ENCODE measurements around the gene VPS4A.

VPS4A gene

DNA sequence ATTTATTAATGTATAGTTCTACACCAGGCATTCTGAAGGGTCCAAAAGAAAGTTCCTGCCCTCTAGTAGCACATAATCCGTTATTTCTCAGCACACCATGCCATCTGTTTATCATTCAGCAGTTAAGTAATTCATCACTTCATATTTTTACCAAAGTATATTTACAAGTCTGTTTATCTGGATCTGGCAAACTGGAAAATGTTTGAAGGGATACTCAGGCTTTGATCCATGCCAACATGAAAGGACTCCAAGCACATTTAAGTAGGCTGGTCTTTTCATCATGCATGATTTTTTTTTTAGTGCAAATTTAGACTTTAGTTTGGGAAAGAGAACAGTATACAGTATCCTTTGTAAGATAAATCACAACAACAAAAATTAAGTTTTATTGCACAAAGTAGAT lies 4.1 kb upstream of the VPS4A start:
- no peak for DNase-seq (ENCODE audit: low read depth)

GRCh38 chr16:69307856-69308255 lies 3.3 kb upstream of the VPS4A start:
- DNase-seq (ENCODE audit: low read depth), result no peak

GRCh38 chr16:69309316-69309715 lies 1.8 kb upstream of the VPS4A start:
- no peak for DNase-seq (ENCODE audit: low read depth)

DNA sequence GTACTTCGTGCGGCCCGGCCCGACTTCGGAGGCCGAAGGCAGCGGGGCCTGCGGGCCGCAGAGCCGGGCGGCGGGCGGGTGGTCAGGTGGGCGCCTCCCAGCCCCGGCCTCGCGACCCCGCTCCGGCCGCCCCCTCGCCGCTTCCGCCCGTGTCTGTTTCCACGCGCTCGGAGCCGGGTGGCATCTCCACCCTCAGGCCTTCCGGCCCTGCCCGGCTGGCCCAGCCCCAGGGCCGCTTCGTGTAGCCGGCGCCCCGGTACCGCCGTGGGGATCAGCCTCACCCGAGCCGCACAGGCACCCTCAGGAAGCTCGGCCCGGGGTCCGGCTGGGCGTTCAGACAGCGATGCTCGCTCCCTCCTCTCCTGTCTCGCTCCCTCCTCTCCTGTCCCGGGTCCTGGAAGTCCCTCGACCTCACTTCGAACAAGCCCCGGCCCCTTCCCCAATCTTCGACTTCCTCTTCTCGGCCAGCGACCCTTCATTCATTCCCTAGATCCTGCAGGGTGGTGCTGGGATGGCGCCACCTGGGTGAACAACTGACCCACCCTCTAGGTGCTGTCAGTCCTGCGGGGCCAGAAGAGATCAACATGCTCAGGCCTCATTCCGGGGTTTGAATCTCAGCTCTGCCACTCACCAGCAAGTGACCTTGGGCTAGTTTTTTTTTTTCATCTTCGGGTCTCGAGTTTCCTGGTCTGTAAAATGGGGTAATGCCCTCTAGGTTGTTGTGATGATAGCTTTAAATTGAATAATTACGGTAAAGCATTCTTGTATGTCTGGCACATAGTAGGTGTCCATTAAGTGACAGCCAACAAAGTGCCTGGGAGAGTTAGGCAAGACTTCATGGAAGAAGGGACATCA lies 610 bp downstream of the VPS4A start:
- DNase-seq (ENCODE audit: low read depth), result no peak

- DNase-seq (ENCODE audit: low read depth), result no peak
These were observed 2.3 kb downstream of the VPS4A start for GRCh38 chr16:69313469-69313868.

DNA sequence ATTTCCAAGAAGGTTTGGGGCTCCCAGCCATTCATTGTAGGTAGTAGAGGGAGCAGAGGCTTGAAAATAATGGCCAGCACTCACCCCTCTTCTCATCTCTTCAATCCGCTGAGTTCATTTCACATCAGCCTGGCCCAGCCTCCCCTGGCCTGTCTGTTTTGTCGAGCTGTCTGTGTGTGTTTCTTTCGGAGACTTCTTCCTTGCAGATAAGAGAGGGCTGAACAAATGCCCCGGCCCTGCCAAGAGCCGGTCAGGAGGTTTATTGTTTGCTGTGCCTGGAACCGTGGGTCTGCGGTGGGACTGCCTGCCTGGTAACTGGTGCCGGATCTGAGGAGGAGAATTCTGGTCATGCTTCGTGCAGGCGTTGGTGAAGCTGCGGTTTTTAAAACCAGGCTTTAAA lies 3.4 kb downstream of the VPS4A start:
- no peak for DNase-seq (ENCODE audit: low read depth)

GRCh38 chr16:69315486-69316311 lies 4.5 kb downstream of the VPS4A start:
- DNase-seq (ENCODE audit: low read depth), result no peak

DNA sequence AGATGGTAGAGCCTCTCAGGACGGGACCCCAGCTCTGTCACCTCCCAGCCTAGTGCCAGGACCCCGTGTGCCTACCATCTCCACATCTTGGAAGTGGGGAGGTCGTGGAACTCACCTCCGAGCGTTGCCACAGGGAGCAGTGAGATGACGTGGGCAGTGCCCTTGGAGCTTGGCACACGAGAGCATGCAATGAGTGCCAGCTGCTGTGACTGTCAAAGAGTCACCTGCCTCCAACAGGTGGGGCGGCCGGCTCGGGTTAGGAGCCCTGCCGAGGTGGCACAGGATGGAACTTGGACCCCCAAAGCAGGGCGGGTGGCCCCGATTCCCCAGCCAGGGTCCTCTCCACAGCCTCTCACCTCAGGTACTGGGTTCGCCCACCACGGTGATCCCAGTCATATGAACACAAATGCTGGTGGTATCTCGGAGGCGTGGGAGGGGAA lies 5.5 kb downstream of the VPS4A start:
- DNase-seq (ENCODE audit: low read depth), result no peak

GRCh38 chr16:69318177-69318910 lies 7.2 kb downstream of the VPS4A start:
- no peak for DNase-seq (ENCODE audit: low read depth)

DNA sequence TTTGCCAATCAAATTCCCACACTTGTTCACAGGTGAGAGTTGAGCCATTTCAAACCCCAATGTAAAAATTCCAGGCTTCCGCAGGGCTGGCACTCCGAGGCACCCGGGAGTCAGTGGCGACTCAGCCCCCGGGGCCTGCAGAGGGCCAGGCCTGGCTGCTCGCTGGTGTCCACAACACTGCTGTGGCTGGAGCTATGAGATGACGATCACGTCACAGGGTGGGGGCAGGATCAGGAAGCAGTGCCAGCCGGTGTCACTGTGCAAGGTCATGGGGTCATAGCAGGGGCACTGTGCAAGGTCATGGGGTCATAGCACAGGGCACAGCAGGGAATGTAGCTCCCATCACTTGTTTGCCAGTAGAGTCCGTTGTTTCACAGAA lies 7.8 kb downstream of the VPS4A start:
- DNase-seq (ENCODE audit: low read depth), result no peak

DNA sequence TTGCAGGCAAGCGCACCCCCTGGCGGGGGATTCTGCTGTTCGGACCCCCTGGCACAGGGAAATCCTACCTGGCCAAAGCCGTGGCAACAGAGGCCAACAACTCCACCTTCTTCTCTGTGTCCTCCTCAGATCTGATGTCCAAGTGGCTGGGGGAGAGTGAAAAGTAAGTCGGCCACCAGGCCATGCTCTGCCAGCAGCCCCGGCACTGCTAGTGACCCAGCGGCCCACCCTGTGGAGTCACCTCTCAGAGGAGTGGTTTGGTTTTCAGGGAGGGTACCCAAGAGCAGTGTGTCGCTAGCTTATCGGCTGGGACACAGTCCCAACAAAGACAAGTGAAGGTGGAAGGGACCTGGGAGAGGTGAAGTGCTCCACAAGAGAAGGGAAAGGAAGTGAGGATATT lies 8.2 kb downstream of the VPS4A start:
- DNase-seq (ENCODE audit: low read depth), result no peak

- DNase-seq (ENCODE audit: low read depth), result no peak
These were observed 8.9 kb downstream of the VPS4A start for GRCh38 chr16:69319826-69320739.

DNA sequence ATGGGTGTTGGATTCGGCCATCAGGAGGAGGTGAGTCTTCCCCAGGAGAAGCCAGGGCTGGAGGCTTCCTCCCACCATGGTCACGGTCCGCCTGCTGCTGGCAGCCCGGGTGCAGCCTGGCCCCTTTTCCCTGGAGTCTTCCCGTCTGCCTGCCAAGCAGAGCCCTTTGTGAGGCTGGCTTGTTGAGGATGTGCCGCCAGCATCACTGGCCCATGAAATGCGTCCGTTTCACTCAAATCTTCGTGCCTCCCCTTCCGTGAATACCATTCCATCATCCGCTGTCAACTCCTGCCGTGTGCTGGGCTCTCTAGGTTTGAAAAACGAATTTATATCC lies 9.6 kb downstream of the VPS4A start:
- no peak for DNase-seq (ENCODE audit: low read depth)

- no peak for DNase-seq (ENCODE audit: low read depth)
These were observed 9.9 kb downstream of the VPS4A start for GRCh38 chr16:69321080-69321479.

GRCh38 chr16:69322343-69322742 lies 11.2 kb downstream of the VPS4A start:
- DNase-seq (ENCODE audit: low read depth), result no peak

- no peak for DNase-seq (ENCODE audit: low read depth)
These were observed 12.3 kb downstream of the VPS4A start for GRCh38 chr16:69323415-69323814.

DNA sequence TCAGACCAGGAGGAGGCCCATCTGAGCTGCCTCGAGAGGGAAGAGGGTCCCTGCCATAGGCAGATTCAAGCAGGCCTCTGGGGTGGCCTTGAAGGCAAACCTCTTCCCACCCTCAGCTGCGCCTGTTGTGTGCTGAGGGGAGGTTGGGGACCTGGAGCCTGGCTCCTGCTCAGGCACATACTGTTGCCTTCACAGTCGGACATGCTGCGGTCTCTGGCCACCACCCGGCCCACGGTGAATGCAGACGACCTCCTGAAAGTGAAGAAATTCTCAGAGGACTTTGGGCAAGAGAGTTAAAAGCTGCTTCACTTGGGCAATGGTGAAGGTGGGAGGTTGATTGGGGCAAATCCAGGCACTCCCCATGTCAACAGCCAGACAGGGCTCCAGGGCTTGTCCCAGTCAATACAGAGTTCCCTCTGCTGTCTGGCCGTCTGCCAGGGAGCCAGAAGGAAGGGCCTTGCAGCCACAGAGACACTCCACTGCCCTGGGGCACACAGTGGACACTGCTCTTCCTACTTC lies 12.9 kb downstream of the VPS4A start:
- no peak for DNase-seq (ENCODE audit: low read depth)

- no peak for DNase-seq (ENCODE audit: low read depth)
These were observed 13.6 kb downstream of the VPS4A start for GRCh38 chr16:69324585-69325253.

DNA sequence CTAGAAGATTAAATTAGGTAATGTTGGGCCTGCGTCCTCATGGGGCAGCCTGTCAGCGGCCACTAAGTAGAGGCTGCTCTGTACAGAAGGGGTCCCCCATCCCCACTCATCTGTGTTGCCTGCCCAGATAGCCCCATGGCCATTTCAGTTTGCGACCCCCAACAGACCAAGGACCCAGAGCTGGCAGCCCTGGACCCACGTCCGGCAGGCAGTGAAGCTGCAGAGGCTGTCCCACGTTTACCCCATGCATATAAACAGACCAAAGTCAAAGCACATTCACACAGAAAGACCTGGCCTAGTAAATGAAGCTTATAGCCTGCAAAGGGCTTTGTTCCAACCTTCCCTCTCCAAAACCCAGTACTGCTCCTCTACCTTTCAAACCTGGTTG lies 14.6 kb downstream of the VPS4A start:
- no peak for DNase-seq (ENCODE audit: low read depth)

DNA sequence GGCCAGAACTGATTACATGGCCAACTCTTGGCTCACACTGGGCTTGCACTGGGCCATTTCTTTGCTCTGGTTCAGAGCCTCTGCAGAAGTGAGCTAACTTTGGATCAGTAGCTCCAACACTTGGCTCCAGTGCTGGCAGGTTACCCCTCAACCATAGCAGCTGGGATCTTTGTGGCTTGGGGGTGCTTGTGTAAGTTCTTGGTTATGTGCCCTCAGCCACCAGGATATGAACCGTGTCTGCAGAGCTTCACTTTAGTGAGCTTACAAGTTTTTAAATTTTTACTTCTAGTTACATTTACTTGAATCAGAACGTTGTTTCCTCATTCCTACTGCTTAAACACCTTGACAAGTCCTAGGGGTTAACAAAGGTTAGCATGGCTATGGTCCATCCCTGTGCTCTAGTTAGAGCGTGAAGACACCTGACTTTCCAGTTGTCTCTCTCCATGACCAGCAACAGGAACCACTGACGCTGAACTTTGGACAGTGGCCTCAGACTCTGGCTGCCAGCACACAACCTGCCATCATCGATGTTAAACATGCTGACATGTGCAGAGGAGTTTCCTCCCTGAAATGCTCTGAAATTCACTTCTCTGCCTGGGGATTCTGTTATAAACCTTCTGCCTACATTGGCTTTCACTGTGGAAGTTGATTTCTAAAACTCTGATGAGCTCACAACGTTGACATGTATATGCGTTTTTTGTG lies 15.2 kb downstream of the VPS4A start:
- DNase-seq (ENCODE audit: low read depth), result no peak
